Stromal cell of bone marrow (primary cell): Measurements from ENCODE around the gene BTG4.

Experiments used
- DNase-seq: peaks from one replicate; pipeline ENCODE4 v3.0.0-alpha.2; 2012; ENCODE audit warnings: low read depth

Gene BTG4

DNA sequence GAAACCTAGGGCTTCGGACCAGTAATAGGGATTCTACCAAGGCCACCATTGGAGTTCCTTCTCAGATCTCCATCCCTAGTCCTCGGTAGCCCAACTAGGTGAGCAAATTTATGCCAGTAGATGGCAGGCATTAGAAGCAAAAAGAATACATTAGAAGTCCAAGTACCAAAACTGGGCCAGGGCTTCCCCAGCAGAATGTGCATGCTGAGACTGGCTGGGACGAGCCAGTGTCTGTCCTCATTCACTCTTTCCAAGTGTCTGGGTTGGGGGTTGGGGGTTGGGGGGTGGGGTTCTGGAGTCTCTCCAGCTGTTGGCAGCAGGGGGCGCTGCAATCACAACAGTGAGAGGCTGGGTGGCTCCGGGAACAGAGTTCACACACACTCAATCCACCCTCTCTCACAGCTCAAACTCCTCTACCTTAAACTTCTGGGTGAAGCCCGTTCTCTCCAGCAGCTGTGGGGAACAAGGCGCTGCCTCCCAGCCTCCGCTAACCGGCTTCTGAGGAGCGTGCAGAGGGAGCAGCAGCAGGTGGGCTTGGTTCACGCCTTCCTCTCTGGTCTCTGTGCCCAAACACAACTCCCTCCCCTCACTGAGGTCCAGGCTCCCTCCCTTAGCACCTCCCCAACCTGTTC lies 57.5 kb downstream of the BTG4 start:
- DNase-seq, result peak; percentile 38

- DNase-seq, result no peak
These were observed 59.2 kb downstream of the BTG4 start for GRCh38 chr11:111452817-111453552.

GRCh38 chr11:111452146-111452545 lies 60.0 kb downstream of the BTG4 start:
- DNase-seq, result peak; percentile 26

DNA sequence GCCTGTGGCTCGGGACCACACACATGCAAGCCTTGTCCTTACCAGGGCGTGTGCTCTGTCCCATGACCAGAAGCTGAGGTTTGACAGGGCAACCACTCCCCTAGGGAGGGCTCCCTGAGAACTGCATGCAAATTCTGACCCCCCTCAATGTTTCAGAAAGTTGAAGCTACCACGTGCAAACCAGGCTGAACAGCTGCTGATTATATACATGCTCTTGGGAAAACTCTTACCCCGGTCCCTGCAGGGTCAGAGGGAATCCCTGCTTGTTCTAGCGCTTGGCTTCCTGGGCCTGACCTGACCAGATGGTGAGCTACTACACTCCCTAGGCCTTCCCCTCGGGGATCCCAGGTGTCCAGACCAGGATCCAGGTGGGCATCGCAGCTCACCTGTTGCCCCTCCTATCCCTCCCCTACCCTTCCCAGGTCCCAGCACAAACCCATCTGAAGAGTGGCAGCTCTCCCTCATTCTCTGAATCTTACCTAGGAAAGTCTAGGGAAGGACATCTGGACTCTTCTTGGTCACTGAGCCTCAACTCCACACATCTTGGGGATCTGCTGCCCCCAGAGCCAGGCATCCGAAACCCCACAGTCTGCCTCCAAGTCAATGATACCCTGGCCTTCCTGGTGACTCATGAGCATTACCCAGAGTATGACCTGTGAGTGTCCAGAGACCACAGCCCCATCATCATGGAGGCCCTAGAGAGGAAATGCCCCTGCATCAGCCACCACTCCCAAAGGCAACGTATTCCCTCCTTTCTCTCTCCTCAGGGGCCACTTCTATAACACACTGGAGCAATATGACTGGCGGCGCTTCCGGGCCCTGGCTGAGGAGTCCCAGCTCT lies 61.5 kb downstream of the BTG4 start:
- DNase-seq, result no peak

DNA sequence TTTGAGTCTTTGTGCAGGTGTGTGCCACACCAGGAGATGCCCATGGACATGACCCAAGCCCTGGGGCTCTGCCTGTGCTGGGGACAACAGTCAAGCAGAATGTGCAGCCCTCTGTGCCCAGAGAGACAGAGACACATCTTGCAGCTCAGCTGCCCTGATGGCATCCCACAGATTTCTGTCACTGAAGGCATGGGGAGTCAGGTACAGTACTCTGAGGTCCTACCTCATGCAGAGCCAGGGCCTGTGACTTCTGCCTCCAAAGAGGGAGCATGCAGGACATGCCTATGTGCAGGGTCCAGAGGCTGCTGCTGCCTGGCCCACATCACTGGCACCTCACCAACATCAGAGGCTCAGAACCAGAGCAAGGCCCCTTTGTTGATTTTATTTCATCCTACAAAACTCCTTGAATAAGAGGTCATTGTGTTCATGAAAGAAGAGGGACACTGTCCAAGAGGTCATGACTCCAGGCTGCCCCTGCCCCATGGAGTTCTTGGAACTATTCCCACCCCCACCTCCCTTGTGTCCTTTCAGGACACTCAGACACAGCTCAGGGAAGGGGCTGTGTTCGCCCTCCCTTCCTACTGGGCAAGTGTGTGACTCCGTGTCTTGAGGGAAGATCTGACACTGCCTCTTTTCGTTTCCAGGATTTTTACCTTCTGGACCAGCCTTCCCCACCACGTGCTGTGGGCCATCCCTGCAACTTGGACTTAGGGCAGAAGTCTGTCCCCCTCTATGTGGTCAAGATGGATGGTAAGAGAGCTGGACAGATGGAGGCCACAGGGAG lies 62.3 kb downstream of the BTG4 start:
- DNase-seq, result no peak

DNA sequence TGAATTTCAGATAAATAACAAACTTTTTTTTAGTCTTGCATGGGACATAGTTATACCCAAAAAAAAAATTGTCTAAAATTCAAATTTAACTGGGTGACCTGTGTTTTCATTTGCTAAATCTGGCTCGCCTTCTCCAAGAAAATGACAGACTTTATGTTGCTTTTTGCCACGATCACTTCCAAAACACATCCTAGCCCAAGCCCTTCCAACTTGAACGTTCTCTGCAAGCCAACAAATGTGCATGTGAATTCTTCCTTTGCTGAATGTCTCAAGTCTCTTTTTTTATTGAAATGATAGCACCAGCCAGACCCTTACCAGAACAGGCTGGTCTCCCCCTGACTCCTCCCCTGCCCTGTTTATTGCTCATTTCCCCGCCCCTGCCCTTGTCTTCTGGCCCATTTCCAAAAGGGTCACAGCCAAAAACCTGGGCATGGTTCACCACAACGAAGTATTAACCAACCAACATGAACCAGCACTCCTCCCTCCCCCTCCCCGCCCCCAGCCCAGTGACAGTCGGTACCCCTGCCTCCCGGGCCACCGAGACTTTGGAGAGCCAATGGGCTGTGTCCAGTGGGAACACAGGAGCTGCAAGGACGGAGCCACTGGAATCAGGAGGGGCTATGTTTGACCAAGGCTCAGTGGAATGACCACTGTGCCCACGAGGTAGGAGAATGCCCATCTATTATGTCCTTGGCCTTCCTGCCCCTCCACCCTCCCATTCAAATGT lies 63.2 kb downstream of the BTG4 start:
- DNase-seq, result no peak

- no peak for DNase-seq
These were observed 63.8 kb downstream of the BTG4 start for GRCh38 chr11:111448414-111448813.

- DNase-seq, result no peak
These were observed 64.3 kb downstream of the BTG4 start for GRCh38 chr11:111447931-111448330.

- no peak for DNase-seq
These were observed 65.1 kb downstream of the BTG4 start for GRCh38 chr11:111447112-111447471.

- DNase-seq, result peak; percentile 73
These were observed 65.6 kb downstream of the BTG4 start for GRCh38 chr11:111446404-111447111.

GRCh38 chr11:111445586-111445985 lies 66.6 kb downstream of the BTG4 start:
- DNase-seq, result no peak
